Measurements from ENCODE around the gene CD207.

CD207 gene

GRCh38 chr2:70808983-70809958 lies 26.3 kb downstream of the CD207 start:
- TF ChIP-seq CTCF (IDR thresholded peaks at IDR 0.05; ENCODE audit: low read depth, low read length) = no peak
- no peak overlapping the region for H3K4me3 ChIP-seq (ENCODE audit: low read depth, low read length)
- H3K9me3 ChIP-seq = no peaks in the 10 kb centered on the region
- no peaks in the 10 kb centered on the region for H3K36me3 ChIP-seq
- no peaks in the 10 kb centered on the region for H3K4me1 ChIP-seq
- H3K27me3 ChIP-seq = no peaks in the 10 kb centered on the region; the same call in 1 of the 2 replicates
- no peak for DNase-seq

- TF ChIP-seq CTCF (IDR thresholded peaks at IDR 0.05; ENCODE audit: low read depth, low read length) = no peak
- Histone ChIP-seq H3K9me3 (no peaks in the 10 kb centered on the region), H3K4me1 (no peaks in the 10 kb centered on the region), H3K4me3 (ENCODE audit: low read depth, low read length) (no peak overlapping the region), H3K36me3 (no peaks in the 10 kb centered on the region), H3K27me3 (no peaks in the 10 kb centered on the region; the same call in 1 of the 2 replicates)
- DNase-seq = no peak
These were observed 27.8 kb downstream of the CD207 start for GRCh38 chr2:70807828-70808118.

- H3K4me1 ChIP-seq = no peaks in the 10 kb centered on the region
- DNase-seq = no peak
- no peak for TF ChIP-seq CTCF (IDR thresholded peaks at IDR 0.05; ENCODE audit: low read depth, low read length)
- H3K4me3 ChIP-seq (ENCODE audit: low read depth, low read length) = no peak overlapping the region
- H3K9me3 ChIP-seq = no peaks in the 10 kb centered on the region
- no peaks in the 10 kb centered on the region for H3K36me3 ChIP-seq
- H3K27me3 ChIP-seq = no peaks in the 10 kb centered on the region; the same call in 1 of the 2 replicates
These were observed 28.4 kb downstream of the CD207 start for GRCh38 chr2:70807102-70807827.

- Histone ChIP-seq H3K36me3 (no peaks in the 10 kb centered on the region), H3K4me3 (ENCODE audit: low read depth, low read length) (no peak overlapping the region), H3K9me3 (no peaks in the 10 kb centered on the region), H3K4me1 (no peaks in the 10 kb centered on the region), H3K27me3 (no peaks in the 10 kb centered on the region; the same call in 1 of the 2 replicates)
- no peak for TF ChIP-seq CTCF (IDR thresholded peaks at IDR 0.05; ENCODE audit: low read depth, low read length)
- DNase-seq = no peak
These were observed 29.0 kb downstream of the CD207 start for GRCh38 chr2:70806620-70807019.

GRCh38 chr2:70806013-70806412 lies 29.6 kb downstream of the CD207 start:
- no peak for TF ChIP-seq CTCF (IDR thresholded peaks at IDR 0.05; ENCODE audit: low read depth, low read length)
- DNase-seq = no peak
- Histone ChIP-seq H3K4me3 (ENCODE audit: low read depth, low read length) (no peak overlapping the region), H3K4me1 (no peaks in the 10 kb centered on the region), H3K36me3 (no peaks in the 10 kb centered on the region), H3K27me3 (no peaks in the 10 kb centered on the region; the same call in 1 of the 2 replicates), H3K9me3 (no peaks in the 10 kb centered on the region)

Measured in BE2C (cell line).